Fibroblast of skin of right biceps (primary cell): ENCODE measurements around the gene OR51E2.
A peak's percentile ranks its signal among the peaks of the same experiment; 100 is the strongest.
"Not testable (repeated sequence)": the region's sequence is repeated elsewhere in the genome, so short reads cannot be mapped to it uniquely, and the experiment has no call there.

Experiments
- DNase-seq: peaks from one replicate; pipeline ENCODE4 v3.0.0-alpha.2; 2013

Gene OR51E2, protein sequence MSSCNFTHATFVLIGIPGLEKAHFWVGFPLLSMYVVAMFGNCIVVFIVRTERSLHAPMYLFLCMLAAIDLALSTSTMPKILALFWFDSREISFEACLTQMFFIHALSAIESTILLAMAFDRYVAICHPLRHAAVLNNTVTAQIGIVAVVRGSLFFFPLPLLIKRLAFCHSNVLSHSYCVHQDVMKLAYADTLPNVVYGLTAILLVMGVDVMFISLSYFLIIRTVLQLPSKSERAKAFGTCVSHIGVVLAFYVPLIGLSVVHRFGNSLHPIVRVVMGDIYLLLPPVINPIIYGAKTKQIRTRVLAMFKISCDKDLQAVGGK

DNA sequence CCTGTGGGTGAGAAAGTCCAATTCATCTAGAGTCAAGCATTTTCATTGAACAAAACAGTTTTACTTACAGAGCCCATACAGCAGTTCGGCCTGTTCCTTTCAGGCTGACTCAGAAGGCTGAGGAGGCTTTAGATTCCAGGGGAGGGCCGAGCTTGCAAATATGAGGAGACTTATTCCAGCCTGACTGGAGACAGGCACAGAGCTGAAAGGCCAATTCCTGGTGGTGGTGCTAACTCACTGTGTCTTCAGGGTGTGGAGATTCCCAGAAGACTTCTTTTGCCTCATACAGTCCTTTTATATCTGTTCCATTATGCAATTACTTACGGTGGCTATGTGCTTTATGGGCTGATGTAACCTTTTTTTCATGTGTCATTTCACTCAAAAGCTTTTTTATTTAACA, at the start of gene OR51E2:
Gene OR51E2, minus strand, starts transcription at position 269 of the 400 bp plus-strand sequence. CDS start 15,142 bp downstream, outside the sequence.
- DNase-seq: peak; percentile 40

DNA sequence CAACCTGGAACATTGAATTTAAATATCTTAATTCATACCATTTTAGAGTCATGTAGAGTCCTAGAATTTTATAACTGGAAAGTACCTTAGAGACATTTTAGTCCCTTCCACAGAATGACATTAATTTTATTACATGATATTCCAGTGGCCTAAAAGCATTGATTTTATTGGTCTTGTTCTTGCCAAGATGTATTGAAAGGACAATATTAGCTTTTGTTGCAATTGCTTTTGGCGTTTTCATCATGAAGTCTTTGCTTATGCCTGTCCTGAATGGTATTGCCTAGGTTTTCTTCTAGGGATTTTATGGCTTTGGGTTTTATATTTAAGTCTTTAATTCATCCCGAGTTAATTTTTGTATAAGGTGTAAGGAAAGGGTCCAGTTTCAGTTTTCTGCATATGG, 43.1 kb upstream of the OR51E2 start:
- no peak for DNase-seq

- DNase-seq: no peak
Measured at GRCh38 chr11:4727171-4727570, 29.5 kb upstream of the OR51E2 start.

DNA sequence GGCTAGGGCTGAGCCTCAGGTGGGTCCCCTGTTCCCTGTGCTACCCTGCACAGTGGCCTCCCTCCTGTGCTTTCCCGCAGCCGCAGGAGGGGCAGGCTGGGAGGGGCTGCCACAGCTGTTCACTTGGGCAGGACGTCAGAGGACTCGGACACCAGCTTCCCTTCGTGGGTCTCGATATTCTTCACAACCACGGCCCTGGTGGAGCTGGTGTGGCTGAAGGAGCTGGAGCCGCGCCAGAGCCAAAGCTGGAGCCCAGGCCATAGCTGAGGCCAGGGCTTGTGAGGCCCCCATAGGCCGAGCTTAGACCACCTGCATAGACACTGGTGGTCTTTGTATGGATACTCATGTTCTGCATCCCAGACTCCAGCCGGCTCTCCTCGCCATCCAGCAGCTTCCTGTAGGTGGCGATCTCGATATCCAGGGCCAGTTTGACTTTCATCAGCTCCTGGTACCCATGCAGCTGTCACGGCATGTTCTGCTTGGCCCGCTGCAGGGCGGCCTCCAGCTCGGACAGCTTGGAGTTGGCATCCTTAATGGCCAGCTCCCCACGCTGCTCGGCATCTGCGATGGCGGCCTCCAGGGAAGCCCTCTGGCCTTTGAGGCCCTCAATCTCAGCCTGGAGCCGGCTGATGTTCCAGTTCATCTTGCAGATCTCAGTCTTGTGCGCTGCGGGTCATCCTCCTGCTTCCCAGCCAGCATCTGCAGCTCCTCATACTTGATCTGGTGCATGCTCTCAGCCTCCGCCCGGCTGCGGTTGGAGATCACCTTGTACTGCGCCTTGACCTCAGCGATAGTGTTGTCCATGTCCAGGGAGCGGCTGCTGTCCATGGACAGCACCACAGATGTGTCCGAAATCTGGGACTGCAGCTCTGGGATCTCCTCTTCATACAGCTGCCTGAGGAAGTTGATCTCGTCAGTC, 25.2 kb upstream of the OR51E2 start:
- DNase-seq: not testable (repeated sequence)

DNA sequence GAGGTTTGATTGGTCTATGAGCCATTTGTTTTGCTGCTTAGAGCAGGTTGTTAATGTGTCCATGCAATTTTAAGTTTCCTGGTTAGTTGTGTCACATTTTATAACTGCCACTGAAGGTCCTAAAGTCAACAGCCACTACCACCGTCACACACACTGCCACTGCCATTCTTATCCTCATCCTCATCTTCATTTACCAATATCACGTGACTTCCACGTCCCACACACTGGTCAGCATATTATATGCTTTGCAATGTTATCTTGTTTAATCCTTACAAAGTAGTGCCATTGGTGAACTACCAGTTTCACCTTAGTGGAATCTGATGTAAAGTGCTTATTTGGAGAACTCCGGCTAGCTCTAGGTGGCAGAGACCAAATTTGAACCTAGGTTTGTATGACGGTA, 16.6 kb upstream of the OR51E2 start:
- DNase-seq: no peak

DNA sequence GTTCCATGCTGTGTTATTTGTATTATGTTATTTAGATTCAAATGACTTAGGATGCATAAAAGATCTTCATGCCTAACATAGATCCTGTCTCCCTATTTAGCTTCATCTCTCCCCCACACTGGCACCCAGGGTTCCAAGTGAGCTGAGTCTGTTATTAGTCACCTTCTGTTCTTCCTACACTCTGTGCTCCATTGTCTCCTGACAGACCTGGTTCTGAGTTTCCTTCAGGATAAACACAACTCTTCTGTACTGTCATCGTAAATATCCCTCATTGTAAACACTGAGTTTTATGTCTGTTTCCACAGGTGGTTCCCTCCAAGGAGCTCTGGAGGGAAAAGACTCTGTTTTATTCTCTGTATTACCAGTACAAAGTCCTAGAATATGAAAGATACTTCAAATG, 15.6 kb upstream of the OR51E2 start:
- no peak for DNase-seq

DNA sequence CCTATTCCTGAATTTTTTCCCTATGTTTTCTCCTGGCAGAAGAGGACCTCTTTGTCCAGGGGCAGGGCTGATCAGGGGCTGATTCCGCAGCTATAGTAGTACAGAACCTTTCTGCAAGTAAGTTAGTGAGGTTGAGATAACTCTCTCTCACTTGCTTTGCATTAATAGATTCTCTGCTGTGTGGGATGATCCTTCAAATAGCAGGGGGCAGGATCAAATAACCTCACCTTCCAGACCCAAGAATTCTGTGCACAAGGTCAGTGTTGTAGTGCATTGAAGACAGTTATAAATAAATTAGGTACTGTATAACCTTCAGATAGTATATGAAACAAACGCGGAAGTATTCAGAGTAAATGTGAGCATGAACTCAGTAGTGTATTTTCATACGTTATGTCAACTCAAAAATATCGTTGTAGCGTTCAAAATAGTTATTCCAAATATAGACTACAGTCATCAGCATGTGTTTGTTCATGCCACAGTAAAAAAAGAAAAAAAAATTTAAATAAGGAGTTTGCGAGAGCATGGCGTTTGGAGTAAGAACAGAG, 7.2 kb upstream of the OR51E2 start:
- no peak for DNase-seq

DNA sequence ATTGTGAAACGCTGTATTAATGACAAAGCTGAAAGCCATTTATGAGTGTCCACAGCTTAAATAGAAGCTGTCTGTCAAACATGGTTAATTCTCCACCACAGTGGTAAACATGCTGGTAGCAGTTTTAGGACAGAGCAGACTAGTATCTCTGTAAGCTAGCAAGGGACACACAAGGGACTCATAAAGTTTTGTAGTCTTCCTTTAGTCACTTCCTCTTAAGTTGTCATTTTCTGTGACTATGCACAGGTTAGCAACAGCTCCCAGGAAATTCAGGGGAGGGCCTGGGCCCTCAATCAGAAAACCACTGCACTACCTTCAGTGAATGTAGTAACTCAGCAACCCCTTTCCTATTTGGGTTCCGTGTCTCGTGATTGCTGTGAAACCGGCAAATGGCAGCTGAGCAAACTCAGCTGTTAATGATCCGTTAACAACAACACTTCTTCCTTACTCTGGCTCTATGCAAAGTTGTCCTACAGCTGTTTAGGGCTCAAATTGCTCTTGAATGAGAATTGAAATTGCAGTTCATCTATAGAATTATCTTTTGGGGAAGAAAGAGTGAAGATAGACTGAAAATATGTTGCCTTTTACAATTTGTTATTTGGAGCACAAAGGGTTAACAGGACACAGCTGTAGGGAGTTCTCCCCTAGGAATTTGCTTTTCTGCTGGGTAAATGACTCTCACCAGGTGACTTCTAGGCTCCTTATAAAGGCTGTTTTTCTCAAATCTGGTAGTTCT, 6.6 kb upstream of the OR51E2 start, which contains the start of gene MMP26:
Gene MMP26, plus strand, starts transcription at position 731 of the 736 bp plus-strand sequence.
- no peak for DNase-seq

GRCh38 chr11:4700436-4700820, 2.8 kb upstream of the OR51E2 start:
- DNase-seq: no peak

DNA sequence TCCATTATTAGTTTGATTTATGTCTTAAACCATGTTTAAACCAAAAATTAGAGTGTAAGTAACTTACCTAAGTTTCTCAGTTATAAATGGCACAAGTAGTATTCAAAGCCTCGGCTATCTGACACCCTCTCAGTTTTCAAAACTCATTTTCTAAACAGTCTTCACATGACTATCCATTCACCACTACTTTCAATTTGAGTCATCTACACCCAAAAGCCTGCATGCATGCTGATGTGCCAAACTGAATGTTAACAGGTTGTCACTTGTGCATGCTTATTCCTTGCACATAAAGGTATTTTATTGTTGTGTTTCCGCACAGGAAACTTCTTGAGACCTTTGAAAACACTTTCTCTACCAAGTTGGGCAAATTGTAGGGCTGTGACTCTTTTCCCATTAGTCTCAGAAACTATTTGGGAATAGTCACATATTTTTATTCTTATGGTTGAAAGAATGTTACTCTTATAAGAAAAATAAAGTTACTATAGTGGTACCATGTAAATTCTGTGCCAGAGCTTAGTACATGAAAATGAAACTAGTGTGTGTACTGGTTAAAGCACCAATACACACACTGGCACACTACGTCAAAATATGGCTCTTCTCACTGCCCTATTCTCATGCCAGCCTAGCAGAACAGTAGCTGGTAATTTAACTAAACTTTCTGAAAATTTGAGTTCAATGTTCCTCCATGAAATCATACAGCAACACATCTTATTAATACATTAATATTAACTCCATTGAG, 2.2 kb upstream of the OR51E2 start:
- DNase-seq: no peak

DNA sequence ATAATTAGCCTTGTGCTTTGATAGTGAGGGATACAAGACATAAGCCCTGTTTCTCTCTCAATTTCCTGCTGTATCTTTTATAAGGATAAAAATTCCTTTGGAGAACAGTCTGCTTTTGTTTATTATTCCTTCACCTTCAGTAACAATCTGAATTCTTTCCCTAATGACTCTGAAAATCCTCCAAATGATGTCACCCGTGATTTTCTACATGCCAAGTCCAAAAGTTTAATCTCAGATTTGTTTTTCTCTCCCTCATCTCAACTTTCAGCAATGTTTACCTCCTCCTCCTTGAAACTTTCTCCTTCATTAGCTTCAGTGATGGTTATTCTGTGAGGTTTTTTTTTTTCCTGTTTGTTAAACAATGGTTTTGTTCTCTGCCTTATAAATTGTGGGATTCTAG, 2.2 kb downstream of the OR51E2 start:
- DNase-seq: no peak

- DNase-seq: no peak
Measured at GRCh38 chr11:4684631-4685285, 12.9 kb downstream of the OR51E2 start.

DNA sequence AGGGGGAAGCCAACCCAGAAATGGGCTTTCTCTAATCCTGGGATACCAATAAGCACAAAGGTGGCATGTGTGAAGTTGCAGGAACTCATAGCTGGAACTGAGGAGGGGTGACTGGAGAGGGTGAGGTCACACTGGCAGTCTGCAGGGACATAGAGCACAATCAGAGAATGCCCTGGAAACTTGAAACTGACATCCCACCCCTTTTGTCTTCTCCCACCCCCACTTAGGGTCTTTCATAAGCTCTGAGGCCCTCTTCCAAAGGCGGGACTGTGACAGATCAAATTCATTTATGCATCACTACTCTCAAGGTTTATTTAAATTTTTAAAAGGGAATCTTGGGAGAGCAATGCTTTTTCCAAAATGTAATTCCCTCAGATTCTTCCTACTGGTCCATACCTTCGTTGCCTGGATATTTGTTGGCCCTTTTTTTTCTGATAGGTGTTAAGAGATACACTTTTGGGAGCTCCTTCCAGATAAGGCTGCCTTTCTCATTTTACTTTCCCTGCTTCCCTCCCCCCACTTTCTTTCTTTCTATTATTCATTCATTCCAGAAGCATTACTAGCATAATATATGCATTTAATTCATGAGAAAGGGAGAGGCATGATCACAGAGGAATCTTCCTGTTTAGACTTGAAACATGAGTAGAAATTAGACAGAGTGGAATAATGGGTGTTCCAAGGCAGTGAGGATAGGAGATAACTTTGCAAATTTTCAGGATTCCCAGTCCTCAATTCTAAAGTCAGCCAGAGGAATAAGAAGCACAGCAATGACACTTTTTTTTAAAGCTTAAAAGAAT, 14.8 kb downstream of the OR51E2 start:
- peak; percentile 70 for DNase-seq

DNA sequence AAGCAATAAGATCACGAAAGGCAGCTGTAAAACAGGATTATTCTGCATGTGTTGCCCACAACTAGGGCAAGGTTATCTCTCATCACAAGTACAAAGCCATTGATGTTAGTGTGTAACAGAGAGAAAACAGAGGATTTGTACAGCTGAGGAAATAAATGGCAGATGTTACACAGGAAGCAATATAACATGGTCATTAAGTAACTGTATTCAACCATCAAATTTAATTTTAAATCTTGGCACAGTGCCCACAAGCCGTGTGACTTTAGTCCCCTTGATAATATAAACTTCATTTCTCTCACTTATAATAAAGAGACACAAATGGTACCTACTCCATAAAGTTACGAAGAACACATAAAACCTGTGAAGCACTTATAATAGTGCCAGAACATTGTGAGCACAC, 17.3 kb downstream of the OR51E2 start:
- DNase-seq: no peak

DNA sequence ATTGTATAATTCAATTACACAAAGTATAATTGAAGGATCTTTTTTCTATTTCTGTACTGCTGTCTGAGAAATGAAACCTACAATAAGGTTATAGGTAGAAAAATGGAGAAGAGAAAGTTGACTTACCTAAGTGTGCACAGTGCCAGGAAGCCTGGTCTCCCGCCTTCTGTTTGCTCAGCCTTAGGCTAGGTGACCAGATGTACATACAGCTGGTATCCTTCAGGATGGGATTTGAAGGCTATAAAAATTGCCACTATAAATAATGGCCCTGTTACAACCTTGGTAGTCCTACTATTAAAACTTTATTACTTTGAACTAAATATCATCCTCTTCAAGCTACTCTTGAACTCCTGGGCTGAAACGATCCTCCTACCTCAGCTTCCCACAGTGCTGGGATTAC, 19.7 kb downstream of the OR51E2 start:
- DNase-seq: no peak

GRCh38 chr11:4673781-4674180, 23.9 kb downstream of the OR51E2 start:
- no peak for DNase-seq

DNA sequence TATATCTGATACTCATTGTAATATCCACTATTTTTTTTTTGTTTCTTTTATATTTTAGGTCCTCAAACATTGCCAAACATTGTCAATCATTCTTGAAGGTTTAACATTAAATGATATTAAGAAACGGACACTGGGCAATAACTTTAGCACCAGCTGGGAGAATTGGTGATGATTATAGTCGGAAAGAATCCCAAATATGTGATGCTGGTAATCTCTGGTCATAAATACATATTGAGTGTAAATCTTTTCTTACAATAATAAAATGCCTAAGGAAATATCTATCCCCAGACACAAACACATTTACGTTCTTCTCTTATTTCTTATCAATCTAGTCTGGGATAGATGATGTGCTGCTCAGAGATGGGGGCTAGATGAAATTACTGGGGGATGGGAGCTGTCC, 25.2 kb downstream of the OR51E2 start:
- peak; percentile 30 for DNase-seq

DNA sequence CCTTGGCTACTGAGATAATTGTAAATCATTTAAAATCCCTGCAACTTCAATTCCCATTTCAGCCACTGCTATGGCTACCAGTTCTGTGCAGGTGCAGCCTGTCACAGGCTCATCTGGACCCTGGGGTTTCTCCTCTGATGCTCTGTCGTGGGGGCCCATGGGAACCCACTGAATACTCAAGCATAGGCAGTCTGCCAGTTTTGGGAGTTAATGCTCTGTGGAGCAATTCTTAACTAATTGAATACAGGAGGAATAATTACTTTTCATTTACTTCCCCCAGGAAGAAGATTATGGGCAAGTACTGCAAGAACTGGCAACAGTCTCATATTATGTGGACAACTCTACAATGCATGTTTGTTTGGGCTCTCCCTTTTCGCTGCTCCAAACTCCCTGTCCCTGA, 25.9 kb downstream of the OR51E2 start:
- DNase-seq: no peak

GRCh38 chr11:4665424-4665823, 32.2 kb downstream of the OR51E2 start:
- peak; percentile 15 for DNase-seq

DNA sequence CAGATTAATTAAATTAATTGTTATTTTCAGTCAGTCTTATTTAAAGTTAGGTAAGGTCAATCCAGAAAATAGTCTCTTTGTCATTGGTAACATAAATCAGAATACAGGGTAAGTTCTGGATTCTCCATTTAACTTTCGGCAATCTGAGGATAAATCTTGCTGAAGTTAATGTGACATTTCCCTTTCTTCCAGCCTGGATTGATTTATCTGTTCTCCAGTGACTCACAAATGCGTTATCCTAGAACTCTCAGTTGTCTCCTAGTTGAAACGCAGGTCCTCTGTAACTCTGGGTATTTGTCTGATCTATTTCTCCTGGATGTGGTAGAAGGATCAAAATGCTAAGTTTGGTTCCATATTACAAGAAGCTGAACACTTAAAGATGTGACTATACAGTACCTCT, 32.9 kb downstream of the OR51E2 start:
- DNase-seq: no peak

DNA sequence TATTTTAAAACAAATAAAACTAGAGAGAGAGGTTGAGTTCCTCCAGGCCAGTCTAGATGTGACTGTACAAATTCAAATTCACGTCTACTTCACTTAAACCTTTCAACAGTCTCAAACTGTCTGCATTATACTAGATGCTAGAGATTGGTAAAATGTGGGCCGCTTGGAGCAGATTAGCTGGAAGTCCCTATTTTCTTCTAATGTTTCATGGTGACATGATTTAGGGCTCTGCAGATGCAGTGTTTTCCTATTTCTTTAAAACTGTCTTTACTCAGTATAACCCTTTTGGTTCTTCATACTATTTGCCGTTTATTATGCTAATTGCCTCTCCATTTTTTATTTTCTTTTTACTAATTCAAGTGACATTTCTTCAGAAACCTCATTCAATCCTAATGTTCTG, 33.5 kb downstream of the OR51E2 start:
- no peak for DNase-seq
